GM21737 (cell line): ENCODE data around the gene LDLRAD4.

Source experiments
- ATAC-seq: cut with Tn5 transposase; IDR thresholded peaks from one replicate; pipeline ENCODE4 v1.9.1; 2021; ENCODE audit warnings: mild to moderate bottlenecking, moderate library complexity; ENCODE audit not compliant: unreplicated experiment

The LDLRAD4 gene

DNA sequence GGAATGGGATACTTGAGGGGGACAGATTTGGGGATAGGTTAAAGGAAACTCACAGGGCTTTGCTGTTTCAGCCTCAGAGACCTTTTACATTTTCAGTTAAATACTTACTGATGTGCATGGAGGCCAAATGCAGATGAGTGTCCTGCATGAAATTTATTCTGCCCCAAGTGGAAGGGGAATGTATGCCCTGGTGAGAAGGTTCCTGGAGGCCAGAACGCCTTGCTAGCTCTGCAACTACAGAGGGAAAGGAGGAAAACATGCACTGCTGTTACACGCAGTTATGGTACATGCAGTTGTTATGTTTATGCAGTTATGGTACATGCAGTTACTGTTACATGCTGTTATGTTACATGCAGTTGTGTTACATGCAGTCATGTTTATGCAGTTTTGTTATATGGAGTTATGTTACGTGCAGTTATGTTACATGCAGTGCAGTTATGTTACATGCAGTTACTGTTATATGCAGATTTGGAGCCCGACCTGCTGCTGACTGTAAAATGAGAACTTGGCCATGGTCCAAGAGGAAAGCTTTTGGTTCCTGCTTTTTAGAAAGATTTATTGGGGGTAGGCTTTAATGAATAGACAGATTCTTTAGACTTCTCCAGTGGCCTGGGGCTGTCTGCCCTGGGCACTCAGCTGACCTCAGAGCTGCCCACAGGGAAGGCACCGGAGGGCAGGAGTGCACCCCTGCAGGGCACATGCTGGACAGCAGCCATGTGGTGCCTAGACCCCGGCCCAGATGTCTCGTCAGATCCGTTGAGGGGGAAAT, 84.1 kb downstream of the LDLRAD4 start:
- ATAC-seq = no peak

DNA sequence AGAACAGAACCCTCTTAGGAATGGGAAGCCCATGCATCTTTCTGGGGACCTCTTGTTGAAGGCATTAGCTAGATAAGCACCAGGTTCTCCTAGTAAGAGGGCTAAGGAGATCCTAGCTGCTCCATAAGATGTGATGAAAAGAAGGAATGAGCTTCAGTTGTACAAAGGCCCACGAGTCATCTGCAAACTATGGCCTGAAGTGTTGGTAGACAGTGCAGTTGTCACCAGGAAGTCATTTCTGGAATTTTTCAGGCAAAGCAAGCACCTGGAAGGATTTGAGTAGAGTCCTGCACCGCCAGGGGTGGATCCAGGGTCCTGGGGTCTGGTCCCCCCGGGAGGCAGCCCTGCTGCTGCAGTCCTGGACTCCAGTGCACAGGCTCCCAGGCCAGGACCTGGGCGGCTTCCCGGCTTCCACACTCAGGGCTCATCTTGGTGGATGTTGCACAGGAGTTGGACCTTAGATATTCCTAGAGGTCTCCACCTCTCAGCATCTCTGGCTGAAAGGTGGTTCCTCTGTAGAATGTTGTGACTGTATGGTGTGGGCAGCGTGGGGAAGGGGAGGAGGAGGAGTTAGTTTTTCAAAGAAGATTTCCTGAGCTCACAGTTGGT, 85.3 kb downstream of the LDLRAD4 start:
- no peak for ATAC-seq

DNA sequence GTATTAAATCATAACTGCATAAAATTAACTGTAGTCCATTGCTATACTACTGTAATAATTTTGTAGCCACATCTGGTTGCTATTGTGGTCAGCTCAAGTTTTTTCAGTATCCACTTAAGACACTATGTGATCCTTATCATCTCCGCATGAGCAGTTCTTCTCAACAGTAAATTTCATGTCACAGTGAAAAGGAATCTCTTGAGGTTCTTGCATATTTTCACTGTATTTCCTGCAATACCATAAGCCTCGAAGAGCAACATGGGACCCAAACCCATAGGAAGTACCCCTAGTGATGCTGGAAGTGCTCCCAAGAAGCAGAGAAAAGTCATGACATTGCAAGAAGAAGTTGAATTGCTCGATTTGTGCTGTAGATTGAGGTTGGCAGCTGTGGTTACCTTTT, 86.7 kb downstream of the LDLRAD4 start:
- ATAC-seq = no peak

DNA sequence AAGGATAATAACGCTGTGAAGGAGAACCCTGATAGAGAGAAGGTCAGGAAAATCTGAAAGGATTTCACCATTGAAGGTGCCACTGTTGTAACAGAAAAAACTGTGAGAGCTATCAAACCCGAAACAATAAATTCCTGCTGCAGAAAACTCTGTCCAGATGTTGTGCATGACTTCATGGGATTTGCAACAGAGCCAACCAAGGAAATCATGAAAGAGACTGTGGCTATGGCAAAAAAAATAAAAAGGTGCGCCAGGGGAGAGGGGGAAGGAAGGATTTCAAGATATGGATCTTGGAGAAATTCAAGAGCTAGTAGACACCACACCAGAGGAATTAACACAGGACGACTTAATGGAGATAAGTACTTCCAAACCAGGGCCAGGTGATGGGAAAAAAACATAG, 88.0 kb downstream of the LDLRAD4 start:
- no peak for ATAC-seq

DNA sequence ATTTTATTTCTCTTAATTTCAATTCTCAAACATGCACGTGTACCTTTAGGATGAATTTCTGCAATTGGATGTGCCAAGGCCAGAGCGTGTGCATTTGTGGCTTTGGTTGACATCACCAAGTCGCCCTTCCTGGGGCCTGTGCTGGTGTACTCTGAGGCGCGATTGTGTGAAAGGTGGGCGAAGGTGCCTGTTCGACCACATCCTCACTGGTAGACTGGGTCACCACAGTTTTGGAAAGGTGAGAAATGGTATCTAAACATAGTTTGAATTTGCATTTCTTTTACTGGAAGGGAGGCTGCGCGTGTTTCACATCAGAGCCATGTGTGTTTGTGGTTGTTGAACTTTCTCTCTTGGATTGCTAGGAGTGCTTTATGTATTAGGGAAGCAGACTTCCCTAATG, 89.8 kb downstream of the LDLRAD4 start:
- ATAC-seq = no peak

DNA sequence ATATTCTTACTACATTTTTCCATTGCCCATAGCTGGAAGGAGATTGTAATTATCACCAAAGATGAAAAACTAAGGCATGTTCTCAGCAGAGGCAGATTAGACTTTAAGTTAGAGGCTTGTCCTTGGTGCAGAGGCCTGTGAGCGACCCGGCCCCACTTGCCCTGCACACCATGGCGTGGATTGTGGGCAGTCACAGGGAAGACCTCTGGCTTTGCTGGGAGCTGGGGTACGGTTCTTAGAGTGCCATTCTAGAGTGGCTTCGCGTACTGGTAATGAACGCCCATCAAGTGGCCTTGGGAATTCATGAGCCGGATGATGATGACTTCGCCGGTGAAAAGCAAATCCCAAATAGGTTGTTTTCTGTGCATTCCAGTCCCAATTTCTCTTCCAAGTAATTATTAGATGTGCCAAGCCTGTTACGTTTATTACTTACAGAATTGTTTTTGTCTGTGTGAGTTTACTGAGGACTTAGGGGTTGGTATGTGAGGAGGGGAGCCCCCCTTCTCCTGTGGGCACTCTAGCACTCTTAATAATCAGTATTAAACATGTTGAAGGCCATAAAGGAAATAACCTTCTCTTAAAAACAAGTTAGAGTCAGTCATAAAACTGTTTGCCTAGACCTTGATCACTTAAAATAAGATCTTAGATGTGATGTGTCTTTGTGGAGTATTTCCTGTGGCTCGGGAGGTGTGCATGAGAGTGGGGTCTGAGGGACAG, 90.6 kb downstream of the LDLRAD4 start:
- ATAC-seq = no peak

DNA sequence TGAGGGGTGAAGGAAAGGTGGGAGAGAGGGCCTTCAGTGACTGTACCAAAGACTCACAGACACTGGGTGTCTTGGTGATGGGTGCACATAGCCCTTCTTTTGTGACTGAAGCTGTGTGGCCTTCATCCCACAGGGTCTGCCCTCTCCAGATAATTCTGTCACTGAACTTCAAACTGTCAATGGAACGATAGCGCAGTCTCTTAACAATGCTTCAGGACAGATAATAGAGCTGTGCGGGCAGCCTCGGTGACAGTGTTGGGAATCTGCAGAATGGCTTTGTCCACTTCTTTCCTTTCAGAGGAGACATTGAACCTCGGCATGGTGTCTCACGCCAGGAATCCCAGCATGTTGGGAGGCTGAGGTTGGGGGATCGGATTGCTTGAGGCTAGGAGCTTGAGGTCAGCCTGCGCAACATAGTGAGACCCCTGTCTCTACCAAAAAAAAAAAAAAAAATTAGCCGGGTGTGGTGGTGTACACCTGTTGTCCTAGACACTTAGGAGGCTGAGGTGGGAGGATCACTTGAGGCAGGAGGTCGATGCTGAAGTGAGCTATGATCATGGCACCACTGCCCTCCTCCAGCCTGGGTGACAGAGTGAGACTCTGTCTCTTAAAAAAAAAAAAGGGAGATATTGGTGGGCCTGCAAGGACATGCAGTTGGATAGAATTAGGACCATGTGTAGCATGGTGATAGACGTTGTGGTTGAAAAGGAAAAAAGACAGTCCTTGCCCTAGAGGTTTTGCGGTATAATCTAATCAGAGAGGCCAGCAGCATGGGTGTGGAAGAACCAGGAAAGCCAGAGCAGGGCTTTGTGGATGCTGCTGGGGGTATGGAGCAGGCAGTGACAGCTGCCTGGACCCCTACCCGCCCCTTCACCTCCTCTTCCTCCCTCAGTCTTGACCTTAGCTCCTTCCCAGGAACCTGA, 91.4 kb downstream of the LDLRAD4 start:
- ATAC-seq = no peak

DNA sequence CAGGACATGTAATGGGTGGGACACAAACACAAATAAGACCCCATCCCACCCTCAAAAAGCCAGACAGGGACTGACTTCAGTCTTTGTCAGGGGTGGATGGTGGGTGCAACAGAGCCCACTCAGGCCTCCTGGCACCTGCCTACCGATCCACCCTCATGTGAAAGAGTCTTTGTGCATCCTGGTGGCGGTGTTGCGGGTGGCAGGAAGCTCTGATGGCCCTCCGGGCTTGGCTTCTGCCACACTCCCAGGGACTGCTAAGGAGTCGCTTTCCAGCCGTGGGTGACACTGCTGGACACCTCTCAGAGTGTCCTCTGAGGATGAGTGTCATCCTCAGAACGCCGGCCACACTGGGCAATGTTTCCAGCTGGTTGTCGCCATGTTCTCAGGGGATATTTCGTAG, 92.6 kb downstream of the LDLRAD4 start:
- no peak for ATAC-seq

DNA sequence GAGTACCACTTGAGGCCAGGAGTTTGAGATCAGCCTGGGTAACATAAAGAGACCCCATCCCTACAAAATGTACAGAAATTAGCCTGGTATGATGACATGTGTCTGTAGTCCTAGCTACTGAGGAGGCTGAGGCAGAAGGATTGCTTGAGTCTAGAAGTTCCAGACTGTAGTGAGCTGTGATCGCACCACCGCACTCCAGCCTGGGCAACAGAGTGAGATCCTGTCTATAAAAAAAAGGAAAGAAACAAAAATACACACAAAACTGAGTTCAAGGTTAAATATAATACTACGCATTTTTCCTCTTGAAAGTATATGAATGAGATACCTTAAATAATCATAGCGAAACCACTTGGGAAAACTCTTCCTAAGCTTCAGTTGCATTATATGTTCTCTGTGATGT, 94.0 kb downstream of the LDLRAD4 start:
- ATAC-seq = no peak

DNA sequence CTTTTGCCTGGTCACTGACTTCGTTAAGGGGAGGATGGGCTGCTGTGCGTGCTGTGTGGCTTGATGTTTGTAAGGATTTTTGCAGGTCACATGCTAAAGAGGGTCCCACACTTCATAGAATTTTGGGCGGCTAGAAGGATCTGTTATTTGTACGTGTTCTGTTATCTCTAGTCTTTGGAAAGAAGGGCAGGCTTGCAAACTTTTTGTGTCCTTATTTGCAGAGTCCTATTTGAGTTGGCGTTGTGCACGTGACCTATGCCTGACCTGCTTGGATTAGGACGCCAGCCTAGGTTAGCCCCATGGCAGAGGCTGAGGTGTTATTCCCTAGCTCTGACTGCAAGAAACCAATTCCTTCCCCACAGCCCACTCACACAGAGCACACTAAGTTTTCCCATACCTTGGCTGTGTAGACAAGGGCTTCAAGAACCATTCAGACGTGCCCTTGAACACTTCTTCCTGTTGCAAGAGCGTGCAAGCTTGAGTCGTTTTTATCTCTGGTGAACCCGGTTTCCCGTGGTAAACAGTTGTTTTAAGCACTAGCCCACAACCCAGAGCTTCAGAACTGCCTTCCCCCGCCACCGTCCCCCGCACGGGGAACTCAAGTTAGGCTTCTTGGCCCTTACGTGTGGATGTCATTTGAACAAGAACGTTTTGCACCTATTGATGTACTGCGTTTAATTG, 94.6 kb downstream of the LDLRAD4 start:
- no peak for ATAC-seq

DNA sequence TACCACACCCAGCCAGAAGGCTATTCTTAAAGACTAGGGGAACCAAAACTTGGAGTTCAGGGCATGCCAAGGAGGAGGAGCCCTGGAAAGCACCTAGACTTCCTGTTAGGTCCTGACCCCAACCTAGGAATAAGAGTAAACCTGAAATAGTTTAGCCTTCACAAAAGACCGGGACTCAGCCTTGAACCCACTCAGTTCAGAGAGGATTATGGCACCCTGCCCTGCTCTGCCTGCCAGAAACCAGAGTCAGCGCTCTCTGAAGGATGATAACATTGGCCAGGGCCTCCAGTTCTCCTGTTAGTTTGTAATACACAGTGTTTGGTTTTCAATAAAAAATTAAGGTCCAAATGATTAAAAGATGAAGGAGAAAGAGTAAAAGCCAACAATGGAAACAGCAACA, 96.4 kb downstream of the LDLRAD4 start:
- ATAC-seq = no peak

DNA sequence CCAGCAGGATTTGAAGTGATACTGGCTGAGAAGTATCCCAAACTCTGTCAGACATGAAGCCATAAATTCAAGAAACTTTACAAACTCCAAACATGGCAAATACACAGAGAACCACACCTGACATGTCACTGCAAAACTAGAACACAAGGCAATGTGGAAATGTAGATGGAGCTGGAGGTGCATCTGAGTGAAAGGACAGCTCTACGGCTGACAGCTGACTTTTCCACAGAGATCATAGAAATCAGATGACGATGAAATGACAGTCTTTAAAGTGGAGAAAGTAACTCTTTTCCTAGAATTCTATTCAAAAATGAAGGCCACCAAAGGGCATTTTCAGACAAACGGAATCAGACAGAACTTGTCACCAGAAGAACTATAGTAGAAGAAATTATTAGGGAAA, 97.5 kb downstream of the LDLRAD4 start:
- ATAC-seq = no peak

DNA sequence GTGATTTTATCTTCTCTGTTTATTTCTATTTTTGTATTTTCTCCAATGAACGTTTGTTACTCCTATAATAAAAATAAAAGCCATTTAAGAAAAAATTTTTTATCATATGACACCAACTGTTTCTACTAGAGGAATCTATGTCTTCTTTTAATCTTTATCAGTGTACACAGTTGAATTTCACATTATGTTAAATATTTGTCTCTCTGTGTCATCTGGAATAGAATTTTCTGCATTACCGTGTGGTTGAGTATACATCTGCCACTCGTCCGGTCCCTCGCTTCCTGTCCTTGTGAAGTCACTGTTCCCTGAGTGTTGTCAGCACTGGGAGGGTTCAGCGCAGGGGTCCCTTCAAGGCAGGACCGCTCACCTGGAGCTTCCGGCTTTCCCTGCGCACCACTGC, 99.2 kb downstream of the LDLRAD4 start:
- ATAC-seq = no peak

DNA sequence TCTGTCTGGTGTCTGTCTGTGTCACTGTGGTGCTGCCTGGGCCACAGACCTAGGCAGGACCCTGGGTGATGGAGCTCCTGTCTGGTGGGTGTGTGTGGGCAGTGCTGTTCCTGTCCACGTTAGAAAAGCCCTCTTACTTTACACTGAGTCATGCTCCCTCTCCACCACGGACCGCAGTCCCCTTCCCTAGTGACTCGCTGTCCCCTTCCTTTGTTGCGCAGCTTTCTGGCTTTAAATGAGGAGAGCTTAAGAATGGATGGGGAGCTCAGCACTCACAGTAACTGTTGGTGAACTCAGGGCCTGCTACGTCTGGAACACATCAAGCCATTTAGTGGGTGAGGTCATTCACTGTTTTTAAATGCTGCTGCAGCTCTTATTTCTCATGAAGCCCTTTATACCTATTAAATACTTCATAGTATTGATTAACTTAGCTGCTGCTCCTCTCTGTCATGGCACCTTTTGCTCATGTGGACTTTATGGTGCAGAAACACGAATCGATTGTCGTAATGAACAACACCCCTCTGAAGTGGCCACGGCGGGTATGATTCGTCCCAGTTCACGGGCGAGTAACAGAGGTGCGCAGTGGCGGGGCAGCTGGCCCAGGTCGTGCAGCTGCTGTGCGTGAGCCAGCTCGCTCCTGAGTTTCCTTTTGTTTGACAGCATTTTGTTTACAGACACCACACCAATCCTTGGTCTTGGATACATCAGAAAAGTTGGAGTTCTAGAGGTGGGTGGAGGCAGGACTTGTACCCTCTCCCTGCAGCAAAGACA, 100.4 kb downstream of the LDLRAD4 start:
- ATAC-seq = no peak

DNA sequence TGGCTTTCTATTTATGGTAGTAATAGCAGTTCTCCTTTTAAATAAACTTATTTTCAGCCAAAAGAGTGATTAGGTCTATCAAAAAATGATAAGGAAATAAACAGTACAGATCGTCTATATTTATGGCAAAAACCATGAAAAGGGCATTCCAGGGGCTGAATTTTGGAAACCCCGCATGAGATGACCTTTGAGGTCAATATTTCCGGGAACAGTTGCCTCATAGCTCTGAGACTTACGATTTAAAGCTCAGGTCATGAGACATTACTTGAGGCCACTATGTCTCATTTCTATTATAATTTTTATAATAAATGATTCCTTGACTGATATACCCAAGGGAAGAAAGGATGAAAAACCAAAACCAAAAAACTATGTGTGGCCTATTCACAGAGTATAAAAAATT, 101.1 kb downstream of the LDLRAD4 start:
- ATAC-seq = no peak

DNA sequence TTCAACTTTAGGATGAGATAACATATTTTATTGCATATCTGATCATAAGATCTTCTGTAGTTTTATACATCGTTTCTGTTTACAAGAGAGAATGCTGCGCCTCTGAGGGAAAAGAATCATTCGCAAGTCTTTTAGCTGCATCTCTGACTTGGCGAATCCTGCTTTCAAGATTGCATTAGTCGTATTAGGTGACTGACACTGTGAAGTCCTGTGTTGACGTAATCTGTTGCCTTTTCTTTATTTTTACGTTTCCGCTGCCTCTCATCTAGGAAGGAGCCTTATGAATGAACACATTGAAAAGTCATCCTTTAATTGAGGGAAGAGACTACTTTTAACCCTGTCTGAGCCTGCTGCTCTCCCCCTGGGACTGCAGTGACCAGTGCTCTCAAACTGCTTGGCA, 101.5 kb downstream of the LDLRAD4 start:
- ATAC-seq = no peak

DNA sequence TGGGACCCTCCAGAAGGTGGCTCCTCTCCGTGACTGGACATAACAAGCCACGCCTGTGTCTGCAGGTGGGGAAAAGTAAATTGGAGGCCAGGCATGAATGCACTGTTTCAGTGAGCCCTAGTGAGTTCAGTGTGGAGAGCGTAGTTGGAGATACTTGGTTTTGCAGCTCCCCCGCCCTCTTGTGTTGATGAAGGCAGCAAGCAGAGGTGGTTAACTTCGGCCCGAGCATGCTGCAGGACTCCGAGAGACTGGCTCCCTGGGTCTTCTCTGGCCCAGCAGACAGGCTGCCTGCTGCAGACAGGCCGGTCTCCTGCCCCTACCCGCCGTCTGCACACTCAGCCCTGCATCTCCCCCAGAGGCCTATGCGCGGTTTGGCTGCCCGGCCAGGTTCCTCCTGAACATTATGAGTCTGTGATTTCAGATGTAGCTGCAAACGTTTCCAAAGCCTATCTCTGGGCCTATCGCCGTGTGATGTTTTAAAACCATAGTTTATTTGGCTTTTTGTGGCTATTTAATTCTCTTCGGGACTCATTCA, 102.4 kb downstream of the LDLRAD4 start:
- ATAC-seq = no peak

DNA sequence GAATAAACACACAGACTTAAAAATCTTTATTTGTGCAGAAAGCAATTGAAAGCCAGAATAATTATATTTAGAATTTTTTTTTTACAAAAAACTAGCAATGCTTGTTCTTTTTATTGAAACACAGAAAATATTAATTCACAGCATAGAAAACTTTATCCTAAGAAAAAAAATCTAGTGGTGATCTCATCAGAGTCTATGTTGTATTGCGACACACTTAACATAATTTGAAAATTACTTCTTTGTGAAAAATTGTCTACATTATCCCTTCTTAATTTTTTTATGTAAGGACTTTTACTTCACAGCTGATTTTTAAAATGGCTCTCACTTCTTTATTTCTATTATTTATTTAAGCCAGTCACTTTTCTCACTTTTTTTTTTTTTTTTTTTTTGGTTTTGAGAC, 103.4 kb downstream of the LDLRAD4 start:
- ATAC-seq = no peak

DNA sequence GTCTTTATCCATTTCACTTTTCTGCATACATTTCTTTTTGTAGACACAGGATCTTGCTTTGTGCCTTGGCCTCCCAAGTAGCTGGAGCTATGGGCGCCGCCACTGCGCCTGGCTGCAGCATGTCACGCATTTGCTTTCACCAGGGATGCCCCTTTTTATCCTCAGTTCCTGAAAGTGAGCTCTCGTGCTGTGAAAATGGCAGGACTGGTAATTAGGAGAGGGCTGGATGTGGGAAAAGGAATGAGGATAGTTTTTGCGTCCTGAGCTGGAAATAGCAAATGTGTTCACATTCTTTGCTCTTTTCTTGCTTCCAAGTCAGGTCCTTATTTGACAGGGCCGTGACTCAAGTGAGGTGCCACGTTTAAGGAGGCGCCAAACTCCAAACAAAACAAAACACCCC, 104.6 kb downstream of the LDLRAD4 start:
- no peak for ATAC-seq

DNA sequence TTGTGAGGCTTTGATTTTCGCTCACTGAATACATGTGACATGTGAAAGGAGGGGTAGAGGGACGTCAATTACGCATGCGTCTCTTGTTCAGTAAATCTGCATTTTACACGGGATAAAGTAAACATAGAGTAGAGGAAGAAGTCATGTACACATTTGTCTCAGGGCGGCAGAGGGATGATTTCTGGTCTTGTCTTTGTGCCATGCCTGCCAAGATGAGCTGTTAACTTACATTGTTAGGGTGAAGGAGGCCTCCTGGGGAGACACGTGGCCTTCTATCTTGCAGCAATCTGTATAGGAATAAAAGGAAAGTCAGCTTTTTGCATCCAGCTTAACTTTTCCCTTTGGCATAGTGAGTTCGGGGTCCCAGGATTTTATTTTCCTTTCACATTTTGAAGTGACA, 106.3 kb downstream of the LDLRAD4 start:
- ATAC-seq = no peak
